Ovary (tissue), 9 donors: ENCODE results near the gene CELA1. TPM values are rescaled to one million over a fixed set of nuclear protein-coding genes. Genes with fewer than 3 reads are reported as not detected.

ENCODE experiments used
- DNase-seq, 5 donors: peaks; one replicate each; pipeline ENCODE4 v3.0.0-alpha.2; 2019 to 2020
- H3K27ac ChIP-seq, 2 donors: fragments of 200-600 bp; one replicate each; pipeline versions ENCODE4 v1.5.1 to v1.8.0; 2019 to 2022
- H3K27me3 ChIP-seq: fragments of 200-600 bp; one replicate; pipeline ENCODE4 v1.8.0; 2022
- H3K36me3 ChIP-seq: fragments of 200-600 bp; sonication (generic); one replicate; pipeline ENCODE4 v1.5.1; 2019
- H3K4me1 ChIP-seq: one replicate; pipeline ENCODE4 v1.8.1; 2013; ENCODE audit warnings: mild to moderate bottlenecking, moderate library complexity; ENCODE audit not compliant: insufficient read depth
- H3K4me3 ChIP-seq: fragments of 200-600 bp; sonication (generic); one replicate; pipeline ENCODE4 v1.5.1; 2017
- H3K9me3 ChIP-seq, 2 donors: fragments of 200-600 bp in 1 of 2; sonication (generic) in 1 of 2; one replicate each; pipeline versions ENCODE4 v1.5.1 to v1.8.1; 2013 to 2019; ENCODE audit warnings: mild to moderate bottlenecking in 1 of 2, moderate library complexity in 1 of 2
- CTCF ChIP-seq, 3 donors: fragments of 450-650 bp in 2 of 3; fragments of 200-600 bp in 1 of 3; IDR thresholded peaks; one replicate each; pipeline versions ENCODE4 v1.5.1 to v1.8.0; 2016 to 2022; ENCODE audit warnings: antibody characterized with exemption in 3 of 3, mild to moderate bottlenecking in 1 of 3
- EP300 ChIP-seq: sonication (generic); formaldehyde crosslinking; IDR thresholded peaks from one replicate; pipeline ENCODE4 v1.6.1; 2017; ENCODE audit warnings: antibody characterized with exemption
- POLR2A ChIP-seq: fragments of 450-650 bp; IDR thresholded peaks from one replicate; pipeline ENCODE4 v1.6.1; 2017; ENCODE audit warnings: antibody characterized with exemption, mild to moderate bottlenecking, moderate library complexity
- WGBS, 3 donors: extraction: QIAGEN DNeasy Blood & Tissue Kit in 1 of 3; methylation state at CpG; one replicate each; pipeline versions ENCODE4 v1.1.5 to v1.1.7; 2013 to 2017; 5-methylcytosine and 5-hydroxymethylcytosine counted together
- intact Hi-C, 4 donors: fragments of 100-400 bp; cut with DNase I; formaldehyde crosslinking; loops; one replicate each; pipeline versions ENCODE4 v1.11.0 to v1.15.1; 2022 to 2023
- polyA plus RNA-seq, 2 donors: library from polyadenylated mRNA; stranded (reverse); fragments of 200-250 nt in 1 of 2; fragments of 350-450 nt in 1 of 2; fragmentation: Illumina TruSeq in 1 of 2; extraction: RNeasy Lipid Tissue Mini Kit (QIAGEN cat#74804) in 1 of 2; gene quantifications; one replicate each; pipeline ENCODE4 v1.2.3, GENCODE V29; 2013 to 2014
- total RNA-seq, 7 donors: library from RNA; depleted of rRNA in 2 of 7; stranded (reverse); fragments of >200 nt in 2 of 7; fragmentation: NEBNext Ultra II Directional in 3 of 7; extraction: Animal tissue kit (Norgen Biotek cat#: 25700) in 3 of 7; gene quantifications; one replicate each; pipeline versions ENCODE4 v1.1.0 to v1.2.4, GENCODE V29; 2016 to 2023
- donor health status: DM: no; HTN: no; CAD: no; lungs with moderate emphysema.
- donor health status: DM: no; HTN: no; CAD: no.
- donor health status: Bipolar disorder and iron deficiency.
- donor health status: DM: yes; HTN: yes; CAD: no.
- donor health status: DM: no; HTN: no; CAD: no.
- donor health status: DM: yes; HTN: yes; CAD: no.

Gene CELA1
- total and polyA plus RNA-seq, 9 donors = not detected

- TF ChIP-seq EP300 (no peak), POLR2A (no peak), CTCF (IDR thresholded peaks at IDR 0.05) (no peak)
- H3K4me1 ChIP-seq = no peaks in the 10 kb centered on the region
- DNase-seq = no peak
- intact Hi-C loops = no loop called here
- no peaks in the 10 kb centered on the region for H3K9me3 ChIP-seq
- H3K4me3 ChIP-seq = no peak overlapping the region
- 89 to 92% (median 91%) methylated on average over 15 of the region's 15 CpGs for WGBS, 3 donors
- no peaks in the 10 kb centered on the region for H3K27me3 ChIP-seq
- no peaks in the 10 kb centered on the region for H3K36me3 ChIP-seq
- no peak overlapping the region for H3K27ac ChIP-seq
Measured at GRCh38 chr12:51323317-51323960, 23.0 kb downstream of the CELA1 start.

- H3K9me3 ChIP-seq = no peaks in the 10 kb centered on the region
- 79 to 91% (median 88%) methylated on average over 5 of the region's 5 CpGs for WGBS, 3 donors
- intact Hi-C loops = no loop called here
- H3K4me3 ChIP-seq = no peak overlapping the region
- DNase-seq = no peak
- TF ChIP-seq POLR2A = no peak
- H3K4me1 ChIP-seq = no peaks in the 10 kb centered on the region
- no peaks in the 10 kb centered on the region for H3K27me3 ChIP-seq
- no peak overlapping the region for H3K27ac ChIP-seq
- H3K36me3 ChIP-seq = no peaks in the 10 kb centered on the region
Measured at GRCh38 chr12:51322452-51322851, 24.0 kb downstream of the CELA1 start.

- Histone ChIP-seq H3K36me3 (no peaks in the 10 kb centered on the region), H3K4me3 (no peak overlapping the region), H3K4me1 (no peaks in the 10 kb centered on the region), H3K9me3 (no peaks in the 10 kb centered on the region), H3K27me3 (no peaks in the 10 kb centered on the region), H3K27ac (no peak overlapping the region)
- intact Hi-C loops = no loop called here
- TF ChIP-seq EP300 = no peak
- no peak for TF ChIP-seq POLR2A
- TF ChIP-seq CTCF (IDR thresholded peaks at IDR 0.05) = no peak
- WGBS, 3 donors = 82 to 93% (median 91%) methylated on average over 3 of the region's 3 CpGs
- no peak for DNase-seq
Measured at GRCh38 chr12:51321882-51322281, 24.6 kb downstream of the CELA1 start.

GRCh38 chr12:51320695-51321320 lies 25.7 kb downstream of the CELA1 start:
- TF ChIP-seq EP300 (no peak), POLR2A (no peak), CTCF (IDR thresholded peaks at IDR 0.05) (no peak)
- H3K27ac ChIP-seq = no peak overlapping the region
- WGBS, 3 donors = 13 to 15% (median 13%) methylated on average over 3 of the region's 3 CpGs

GRCh38 chr12:51320311-51320694 lies 26.2 kb downstream of the CELA1 start:
- 67 to 73% (median 70%) methylated on average over 4 of the region's 4 CpGs for WGBS, 3 donors

More at GRCh38 chr12:51320695-51321320, 25.7 kb downstream of the CELA1 start:
- intact Hi-C loops = no loop called here
- no peak overlapping the region for H3K4me3 ChIP-seq
- no peaks in the 10 kb centered on the region for H3K4me1 ChIP-seq
- no peak for DNase-seq
- H3K27me3 ChIP-seq = no peaks in the 10 kb centered on the region
- H3K9me3 ChIP-seq = no peaks in the 10 kb centered on the region
- H3K36me3 ChIP-seq = no peaks in the 10 kb centered on the region

More at GRCh38 chr12:51320311-51320694, 26.2 kb downstream of the CELA1 start:
- Histone ChIP-seq H3K4me1 (no peaks in the 10 kb centered on the region), H3K9me3 (no peaks in the 10 kb centered on the region), H3K27ac (no peak overlapping the region), H3K27me3 (no peaks in the 10 kb centered on the region), H3K36me3 (no peaks in the 10 kb centered on the region), H3K4me3 (no peak overlapping the region)
- TF ChIP-seq CTCF (IDR thresholded peaks at IDR 0.05) = no peak
- TF ChIP-seq EP300 = no peak
- TF ChIP-seq POLR2A = no peak
- intact Hi-C loops = no loop called here
- no peak for DNase-seq
